ENCODE results near the gene BRMS1.

Gene BRMS1

GRCh38 chr11:66369073-66369894 is 24.4 kb upstream of the BRMS1 start:
- no peak for TF ChIP-seq YY1 (IDR thresholded peaks at IDR 0.05; ENCODE audit: low read depth)
- no peak for TF ChIP-seq ZBTB7A (IDR thresholded peaks at IDR 0.05; ENCODE audit: low read depth)
- TF ChIP-seq MAX (IDR thresholded peaks at IDR 0.05): no peak; the same call in 1 of the 2 replicates
- no peak for TF ChIP-seq EP300 (IDR thresholded peaks at IDR 0.05; ENCODE audit: borderline replicate concordance)
- no peak for TF ChIP-seq FOXM1 (IDR thresholded peaks at IDR 0.05; ENCODE audit: borderline replicate concordance, low read depth)
- no peak for TF ChIP-seq TCF12 (IDR thresholded peaks at IDR 0.05; ENCODE audit: low read depth)
- no peak for TF ChIP-seq NFIC (IDR thresholded peaks at IDR 0.05)

- TF ChIP-seq RAD21 (IDR thresholded peaks at IDR 0.05; ENCODE audit: low read depth) (no peak), EP300 (IDR thresholded peaks at IDR 0.05; ENCODE audit: borderline replicate concordance) (no peak), TEAD4 (IDR thresholded peaks at IDR 0.05) (no peak), NFIC (IDR thresholded peaks at IDR 0.05) (no peak), FOXM1 (IDR thresholded peaks at IDR 0.05; ENCODE audit: borderline replicate concordance, low read depth) (no peak), ZBTB7A (IDR thresholded peaks at IDR 0.05; ENCODE audit: low read depth) (no peak), YY1 (IDR thresholded peaks at IDR 0.05; ENCODE audit: low read depth) (no peak), CREB1 (IDR thresholded peaks at IDR 0.05; ENCODE audit: low read depth) (no peak), TAF1 (IDR thresholded peaks at IDR 0.05; ENCODE audit: low read depth) (no peak), CEBPB (IDR thresholded peaks at IDR 0.05) (no peak), EGR1 (IDR thresholded peaks at IDR 0.05) (no peak), REST (IDR thresholded peaks at IDR 0.05; ENCODE audit: low read depth) (no peak)
Measured at GRCh38 chr11:66368484-66368883, 23.6 kb upstream of the BRMS1 start.

- TF ChIP-seq FOXM1 (IDR thresholded peaks at IDR 0.05; ENCODE audit: borderline replicate concordance, low read depth) (no peak), ZBTB7A (IDR thresholded peaks at IDR 0.05; ENCODE audit: low read depth) (no peak), TCF12 (IDR thresholded peaks at IDR 0.05; ENCODE audit: low read depth) (no peak), CEBPB (IDR thresholded peaks at IDR 0.05) (no peak), MAX (IDR thresholded peaks at IDR 0.05) (no peak), EGR1 (IDR thresholded peaks at IDR 0.05) (no peak), CREB1 (IDR thresholded peaks at IDR 0.05; ENCODE audit: low read depth) (no peak)
Measured at GRCh38 chr11:66367561-66368312, 22.8 kb upstream of the BRMS1 start.

- TF ChIP-seq YY1 (IDR thresholded peaks at IDR 0.05; ENCODE audit: low read depth): no peak
- no peak for TF ChIP-seq ZBTB7A (IDR thresholded peaks at IDR 0.05; ENCODE audit: low read depth)
- TF ChIP-seq TEAD4 (IDR thresholded peaks at IDR 0.05): no peak
- TF ChIP-seq CREB1 (IDR thresholded peaks at IDR 0.05; ENCODE audit: low read depth): no peak
- no peak for TF ChIP-seq USF1 (IDR thresholded peaks at IDR 0.05)
- TF ChIP-seq MAX (IDR thresholded peaks at IDR 0.05): no peak
- TF ChIP-seq TAF1 (IDR thresholded peaks at IDR 0.05; ENCODE audit: low read depth): no peak
- no peak for TF ChIP-seq NFIC (IDR thresholded peaks at IDR 0.05)
- no peak for TF ChIP-seq EP300 (IDR thresholded peaks at IDR 0.05; ENCODE audit: borderline replicate concordance)
Measured at GRCh38 chr11:66366844-66367477, 22.1 kb upstream of the BRMS1 start.

GRCh38 chr11:66365711-66366619 is 21.1 kb upstream of the BRMS1 start:
- no peak for TF ChIP-seq NFIC (IDR thresholded peaks at IDR 0.05)
- TF ChIP-seq YY1 (IDR thresholded peaks at IDR 0.05; ENCODE audit: low read depth): no peak
- no peak for TF ChIP-seq EP300 (IDR thresholded peaks at IDR 0.05; ENCODE audit: borderline replicate concordance)
- no peak for TF ChIP-seq REST (IDR thresholded peaks at IDR 0.05; ENCODE audit: low read depth)
- no peak for TF ChIP-seq USF1 (IDR thresholded peaks at IDR 0.05)
- no peak for TF ChIP-seq MAX (IDR thresholded peaks at IDR 0.05)
- TF ChIP-seq CREB1 (IDR thresholded peaks at IDR 0.05; ENCODE audit: low read depth): no peak
- no peak for TF ChIP-seq ZBTB7A (IDR thresholded peaks at IDR 0.05; ENCODE audit: low read depth)
- TF ChIP-seq FOXM1 (IDR thresholded peaks at IDR 0.05; ENCODE audit: borderline replicate concordance, low read depth): no peak
- no peak for TF ChIP-seq TAF1 (IDR thresholded peaks at IDR 0.05; ENCODE audit: low read depth)
- no peak for TF ChIP-seq CEBPB (IDR thresholded peaks at IDR 0.05)
- no peak for TF ChIP-seq EGR1 (IDR thresholded peaks at IDR 0.05)
- TF ChIP-seq TEAD4 (IDR thresholded peaks at IDR 0.05): no peak
- TF ChIP-seq TCF12 (IDR thresholded peaks at IDR 0.05; ENCODE audit: low read depth): no peak

Measured in Ishikawa (cell line).